Fibroblast of lung (primary cell): ENCODE measurements around the gene DYNC2I2. TPM values are rescaled to one million over a fixed set of nuclear protein-coding genes. Genes with fewer than 3 reads are reported as not detected.

Experiments used
- DNase-seq, 2 donors: peaks; one replicate each; pipeline versions ENCODE4 v3.0.0 to v3.0.0-alpha.2; 2010; ENCODE audit warnings: low read depth in 2 of 2
- H2AFZ ChIP-seq: 2 replicates; pipeline ENCODE4 v1.5.1; 2012; ENCODE audit warnings: low read length, control low read depth, inconsistent platforms
- H3K27ac ChIP-seq: 2 replicates; pipeline ENCODE4 v1.5.1; 2011; ENCODE audit warnings: low read length, control low read depth; ENCODE audit not compliant: insufficient read depth
- H3K27me3 ChIP-seq: 2 replicates; pipeline ENCODE4 v1.5.1; 2011; ENCODE audit warnings: mild to moderate bottlenecking, low read length; ENCODE audit not compliant: control insufficient read depth, insufficient read depth
- H3K36me3 ChIP-seq: 2 replicates; pipeline ENCODE4 v1.5.1; 2011; ENCODE audit warnings: low read length; ENCODE audit not compliant: control insufficient read depth, insufficient read depth
- H3K4me1 ChIP-seq: 2 replicates; pipeline ENCODE4 v1.5.1; 2011; ENCODE audit warnings: low read length; ENCODE audit not compliant: control insufficient read depth, insufficient read depth; ENCODE audit errors: extremely low read depth
- H3K4me2 ChIP-seq: 2 replicates; pipeline ENCODE4 v1.5.1; 2011; ENCODE audit warnings: low read length, control low read depth; ENCODE audit not compliant: insufficient read depth; ENCODE audit errors: extremely low read depth
- H3K4me3 ChIP-seq, 4 experiments: fragments of 200-600 bp in 1 of 4; sonication (generic) in 1 of 4; replicated peaks in 1 of 4; 2 replicates each; pipeline ENCODE4 v1.5.1; 2011 to 2016; ENCODE audit warnings: low read length in 4 of 4, low read depth in 3 of 4, mild to moderate bottlenecking in 3 of 4, control low read depth in 2 of 4, inconsistent platforms in 1 of 4, mixed read lengths in 1 of 4; ENCODE audit not compliant: insufficient read depth in 1 of 4; ENCODE audit errors: control extremely low read depth in 1 of 4
- H3K79me2 ChIP-seq: 2 replicates; pipeline ENCODE4 v1.5.1; 2012; ENCODE audit warnings: mild to moderate bottlenecking, low read length, inconsistent platforms; ENCODE audit not compliant: control insufficient read depth, insufficient read depth
- H3K9ac ChIP-seq: 2 replicates; pipeline ENCODE4 v1.5.1; 2011; ENCODE audit warnings: mild to moderate bottlenecking, low read length, control low read depth; ENCODE audit not compliant: insufficient read depth
- H3K9me3 ChIP-seq: 2 replicates; pipeline ENCODE4 v1.5.1; 2012; ENCODE audit warnings: low read depth, low read length; ENCODE audit not compliant: control insufficient read depth, insufficient read depth
- H4K20me1 ChIP-seq: 2 replicates; pipeline ENCODE4 v1.5.1; 2011; ENCODE audit warnings: low read length; ENCODE audit not compliant: control insufficient read depth, insufficient read depth; ENCODE audit errors: extremely low read depth
- CTCF ChIP-seq, 2 donors: IDR thresholded peaks in 1 of 2; conservative IDR thresholded peaks in 1 of 2; 1 replicate in 1 of 2; 2 replicates in 1 of 2; pipeline ENCODE4 v1.5.1; 2011 to 2012; ENCODE audit warnings: low read length in 2 of 2, control low read depth in 1 of 2, inconsistent platforms in 1 of 2, low read depth in 1 of 2, mild to moderate bottlenecking in 1 of 2
- EZH2 ChIP-seq: IDR thresholded peaks from 2 replicates; pipeline ENCODE4 v1.5.1; 2012; ENCODE audit warnings: low read length, control low read depth, mild to moderate bottlenecking; ENCODE audit errors: missing control alignments
- polyA plus RNA-seq, 2 donors: library from polyadenylated mRNA; depleted of rRNA in 1 of 2; stranded (reverse) in 1 of 2; unstranded in 1 of 2; fragments of >200 nt; gene quantifications; 2 replicates each; pipeline ENCODE4 v1.2.1, GENCODE V29; 2011 to 2012; ENCODE audit warnings: missing spikeins in 1 of 2
- total RNA-seq: library from RNA; depleted of rRNA; stranded (reverse); fragments of >200 nt; gene quantifications from 2 replicates; pipeline ENCODE4 v1.2.1, GENCODE V29; 2014

DYNC2I2 gene
- total and polyA plus RNA-seq, 2 donors (not counting 1 experiment from before 2014, with no cell fraction given), result 13.2 to 41.5 TPM

GRCh38 chr9:128638580-128638979 is 18.1 kb downstream of the DYNC2I2 start:
- Histone ChIP-seq H4K20me1 (no peaks in the 10 kb centered on the region), H3K79me2 (no peaks in the 10 kb centered on the region), H3K4me2 (no peak overlapping the region), H3K9me3 (no peaks in the 10 kb centered on the region), H3K4me3 (no peak overlapping the region), H2AFZ (no peak overlapping the region), H3K36me3 (peaks cover 13% of the 10 kb centered on the region), H3K27me3 (no peaks in the 10 kb centered on the region), H3K4me1 (peaks cover 14% of the 10 kb centered on the region), H3K9ac (no peak overlapping the region), H3K27ac (no peak overlapping the region)
- no peak for DNase-seq
- no peak for TF ChIP-seq EZH2
- TF ChIP-seq CTCF (conservative IDR thresholded peaks at IDR 0.05 in 1 of 2, IDR thresholded peaks at IDR 0.05 in 1 of 2; ENCODE audit: low read depth in 1 of 2, low read length in 2 of 2), result no peak

GRCh38 chr9:128637656-128638055 is 19.0 kb downstream of the DYNC2I2 start:
- H3K27me3 ChIP-seq, result no peaks in the 10 kb centered on the region
- no peaks in the 10 kb centered on the region for H3K79me2 ChIP-seq
- no peak overlapping the region for H3K9ac ChIP-seq
- no peaks in the 10 kb centered on the region for H4K20me1 ChIP-seq
- no peak for TF ChIP-seq EZH2
- no peak for TF ChIP-seq CTCF (conservative IDR thresholded peaks at IDR 0.05 in 1 of 2, IDR thresholded peaks at IDR 0.05 in 1 of 2; ENCODE audit: low read depth in 1 of 2, low read length in 2 of 2)
- no peak overlapping the region for H2AFZ ChIP-seq
- peaks cover 14% of the 10 kb centered on the region for H3K4me1 ChIP-seq
- H3K4me3 ChIP-seq, result no peak overlapping the region
- H3K27ac ChIP-seq, result peak overlapping the region; percentile 14
- H3K9me3 ChIP-seq, result no peaks in the 10 kb centered on the region
- peaks cover 17% of the 10 kb centered on the region for H3K36me3 ChIP-seq
- peak; percentile 41 to 52 for DNase-seq
- H3K4me2 ChIP-seq, result no peak overlapping the region

- Histone ChIP-seq H3K36me3 (peaks cover 24% of the 10 kb centered on the region), H3K79me2 (no peaks in the 10 kb centered on the region), H3K9ac (no peak overlapping the region), H3K4me2 (no peak overlapping the region), H3K27ac (peak overlapping the region; percentile 43), H3K27me3 (no peaks in the 10 kb centered on the region), H4K20me1 (no peaks in the 10 kb centered on the region), H3K4me1 (peaks cover 14% of the 10 kb centered on the region), H3K9me3 (no peaks in the 10 kb centered on the region), H3K4me3 (no peak overlapping the region), H2AFZ (no peak overlapping the region)
- no peak for DNase-seq
- TF ChIP-seq CTCF (conservative IDR thresholded peaks at IDR 0.05 in 1 of 2, IDR thresholded peaks at IDR 0.05 in 1 of 2; ENCODE audit: low read depth in 1 of 2, low read length in 2 of 2) (no peak), EZH2 (no peak)
Observed at GRCh38 chr9:128636556-128637530, 19.8 kb downstream of the DYNC2I2 start.
